Lung microvascular endothelial cell (primary cell): ENCODE measurements around the gene CLEC16A. TPM values are rescaled to one million over a fixed set of nuclear protein-coding genes. Genes with fewer than 3 reads are reported as not detected.

Experiments
- DNase-seq, 2 donors: peaks; one replicate each; pipeline versions ENCODE4 v3.0.0 to v3.0.0-alpha.2; 2010; ENCODE audit warnings: low read depth in 2 of 2
- total RNA-seq: library from RNA; depleted of rRNA; stranded (reverse); fragments of >200 nt; gene quantifications from 2 replicates; pipeline ENCODE4 v1.2.1, GENCODE V29; 2014

CLEC16A gene
- 10.5 and 23.4 TPM in 2 replicates for total RNA-seq

GRCh38 chr16:10944249-10945064 lies at the start of gene CLEC16A:
CLEC16A (plus strand) TSS chr16:10944564; CDS start chr16:10944718, 154 bp downstream.
- peak; percentile 98 for DNase-seq

- peak; percentile 35 to 56 for DNase-seq
These were observed 49.1 kb upstream of the CLEC16A start for GRCh38 chr16:10895053-10895946.

- DNase-seq, result no peak
These were observed 48.2 kb upstream of the CLEC16A start for GRCh38 chr16:10896165-10896564.

- DNase-seq, result no peak
These were observed 47.6 kb upstream of the CLEC16A start for GRCh38 chr16:10896723-10897122.

GRCh38 chr16:10897134-10897533 lies 47.2 kb upstream of the CLEC16A start:
- DNase-seq, result no peak

- DNase-seq, result no peak
These were observed 41.4 kb upstream of the CLEC16A start for GRCh38 chr16:10902999-10903398.

- no peak for DNase-seq
These were observed 37.9 kb upstream of the CLEC16A start for GRCh38 chr16:10906482-10906881.

GRCh38 chr16:10906914-10907756 lies 37.2 kb upstream of the CLEC16A start:
- no peak for DNase-seq

GRCh38 chr16:10907757-10908045 lies 36.7 kb upstream of the CLEC16A start:
- no peak for DNase-seq

- no peak for DNase-seq
These were observed 33.1 kb upstream of the CLEC16A start for GRCh38 chr16:10911267-10911666.

GRCh38 chr16:10916534-10916933 lies 27.8 kb upstream of the CLEC16A start:
- DNase-seq, result no peak

- peak; percentile 92 to 96 for DNase-seq
These were observed 25.9 kb upstream of the CLEC16A start for GRCh38 chr16:10918294-10919002.

GRCh38 chr16:10919003-10919351 lies 25.4 kb upstream of the CLEC16A start:
- DNase-seq, result no peak

GRCh38 chr16:10920726-10921427 lies 23.5 kb upstream of the CLEC16A start:
- DNase-seq, result no peak

- DNase-seq, result peak in 1 of 2 donors; percentile 16
These were observed 22.6 kb upstream of the CLEC16A start for GRCh38 chr16:10921536-10922327.

GRCh38 chr16:10922328-10923145 lies 21.8 kb upstream of the CLEC16A start:
- DNase-seq, result no peak

- no peak for DNase-seq
These were observed 21.2 kb upstream of the CLEC16A start for GRCh38 chr16:10923146-10923649.

- no peak for DNase-seq
These were observed 20.6 kb upstream of the CLEC16A start for GRCh38 chr16:10923650-10924214.
